Transverse colon (tissue), 4 donors: ENCODE measurements around the gene STXBP5. TPM values are rescaled to one million over a fixed set of nuclear protein-coding genes. Genes with fewer than 3 reads are reported as not detected.

Experiments
- DNase-seq: peaks from one replicate; pipeline ENCODE4 v3.0.0-alpha.2; 2019
- H3K27ac ChIP-seq, 4 donors: fragments of 200-600 bp; sonication (generic); 2 replicates each; pipeline ENCODE4 v1.5.1; 2016 to 2018; ENCODE audit warnings: inconsistent platforms in 4 of 4
- H3K27me3 ChIP-seq: fragments of 200-600 bp; sonication (generic); 2 replicates; pipeline ENCODE4 v1.5.1; 2017; ENCODE audit warnings: inconsistent platforms
- H3K36me3 ChIP-seq, 4 donors: fragments of 200-600 bp; sonication (generic); 2 replicates each; pipeline ENCODE4 v1.5.1; 2017 to 2019; ENCODE audit warnings: inconsistent platforms in 4 of 4
- H3K4me1 ChIP-seq, 4 donors: fragments of 200-600 bp; sonication (generic); 2 replicates each; pipeline ENCODE4 v1.5.1; 2017 to 2020; ENCODE audit warnings: inconsistent platforms in 4 of 4
- H3K4me3 ChIP-seq, 4 donors: fragments of 200-600 bp; sonication (generic); 1 replicate in 1 of 4; 2 replicates in 3 of 4; pipeline versions ENCODE4 v1.5.1 to v1.6.1; 2017 to 2019; ENCODE audit warnings: inconsistent platforms in 4 of 4
- H3K9me3 ChIP-seq, 2 donors: fragments of 200-600 bp; sonication (generic); 2 replicates each; pipeline ENCODE4 v1.5.1; 2017 to 2019; ENCODE audit warnings: inconsistent platforms in 2 of 2
- EP300 ChIP-seq: sonication (generic); formaldehyde crosslinking; IDR thresholded peaks from one replicate; pipeline ENCODE4 v1.6.1; 2017; ENCODE audit warnings: antibody characterized with exemption, low read depth
- POLR2A ChIP-seq: fragments of 450-650 bp; IDR thresholded peaks from one replicate; pipeline ENCODE4 v1.6.1; 2016; ENCODE audit warnings: antibody characterized with exemption, mild to moderate bottlenecking, moderate library complexity
- POLR2AphosphoS5 ChIP-seq, 3 donors: sonication (generic); formaldehyde crosslinking; IDR thresholded peaks; one replicate each; pipeline ENCODE4 v1.6.1; 2016; ENCODE audit warnings: antibody characterized with exemption in 3 of 3
- WGBS, 2 donors: methylation state at CpG; one replicate each; pipeline ENCODE4 v1.1.5; 2018; ENCODE audit warnings: low coverage in 1 of 2; 5-methylcytosine and 5-hydroxymethylcytosine counted together
- in situ Hi-C, 4 donors: fragments of 200-750 bp; cut with MboI; loops; one replicate each; pipeline versions ENCODE4 v1.15.0 to v1.15.1; 2017; ENCODE audit warnings: low sequenced_read_pairs in 3 of 4, low pct_ligation_motif_present in 1 of 4, low pct_unique_long_range_greater_than_20kb in 1 of 4
- intact Hi-C: fragments of 100-400 bp; cut with DNase I; formaldehyde crosslinking; loops from one replicate; pipeline ENCODE4 v1.15.1; 2023; ENCODE audit warnings: low total_unique reads
- total RNA-seq, 4 donors: library from RNA; depleted of rRNA; stranded (reverse); fragments of >200 nt; gene quantifications; one replicate each; pipeline ENCODE4 v1.1.0, GENCODE V29; 2016
- TF ChIP-seq, protein P1 (sequence below), 5 experiments: fragments of 200-600 bp in 3 of 5; fragments of 450-650 bp in 2 of 5; sonication (generic) in 3 of 5; IDR thresholded peaks; 1 replicate in 2 of 5; 2 replicates in 3 of 5; pipeline ENCODE4 v1.5.1; 2016 to 2017; ENCODE audit warnings: antibody characterized with exemption in 5 of 5, inconsistent platforms in 3 of 5, mild to moderate bottlenecking in 2 of 5, moderate library complexity in 1 of 5

STXBP5 gene
- total RNA-seq, 4 donors from 2014 or later, result 58.7 to 99.5 (median 85.0) TPM

DNA sequence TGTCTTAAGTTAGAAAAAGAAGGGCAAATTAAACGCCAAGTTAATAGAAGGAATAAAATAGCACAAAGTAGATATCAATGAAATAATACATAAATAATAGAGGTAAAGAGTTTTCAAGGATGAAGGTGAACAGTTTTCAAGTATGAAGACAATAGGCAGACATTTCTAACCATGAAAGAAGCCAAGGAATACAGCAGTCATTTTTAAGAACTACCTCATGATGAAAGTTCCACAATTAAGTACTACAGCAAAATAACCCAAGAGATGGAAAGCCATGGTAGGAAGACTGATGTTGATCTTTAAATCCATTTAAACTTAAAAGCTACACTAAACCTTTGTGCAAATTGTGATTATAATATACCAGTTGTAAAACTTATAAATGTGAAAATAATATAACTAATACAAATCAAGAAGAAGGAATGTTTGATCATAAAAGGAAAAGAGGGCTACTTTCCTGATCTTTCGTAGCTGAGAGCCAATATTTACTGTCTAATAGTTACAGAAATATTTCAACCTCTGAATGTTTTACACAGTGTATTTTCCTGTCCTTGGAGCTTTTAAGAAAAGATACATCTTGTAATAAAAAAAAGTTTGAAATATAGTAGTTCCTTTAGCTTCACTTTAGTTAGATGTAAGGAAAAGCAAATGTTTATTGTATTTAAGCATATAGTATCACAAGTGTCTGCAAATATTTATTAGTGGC lies 143.1 kb downstream of the STXBP5 start:
- Histone ChIP-seq H3K4me3 (no peak overlapping the region), H3K36me3 (peaks cover 0 to 20% (median 2%) of the 10 kb centered on the region in 4 donors), H3K9me3 (no peaks in the 10 kb centered on the region), H3K27me3 (no peaks in the 10 kb centered on the region), H3K27ac (no peak overlapping the region), H3K4me1 (peaks cover 0 to under 1% (median 0%) of the 10 kb centered on the region in 4 donors)
- intact Hi-C loops, result no loop called here
- in situ Hi-C loops, result no loop called here
- WGBS, 2 donors, result 94 to 95% methylated on average over 2 of the region's 2 CpGs
- TF ChIP-seq POLR2A, result no peak
- TF ChIP-seq, protein P1, sequence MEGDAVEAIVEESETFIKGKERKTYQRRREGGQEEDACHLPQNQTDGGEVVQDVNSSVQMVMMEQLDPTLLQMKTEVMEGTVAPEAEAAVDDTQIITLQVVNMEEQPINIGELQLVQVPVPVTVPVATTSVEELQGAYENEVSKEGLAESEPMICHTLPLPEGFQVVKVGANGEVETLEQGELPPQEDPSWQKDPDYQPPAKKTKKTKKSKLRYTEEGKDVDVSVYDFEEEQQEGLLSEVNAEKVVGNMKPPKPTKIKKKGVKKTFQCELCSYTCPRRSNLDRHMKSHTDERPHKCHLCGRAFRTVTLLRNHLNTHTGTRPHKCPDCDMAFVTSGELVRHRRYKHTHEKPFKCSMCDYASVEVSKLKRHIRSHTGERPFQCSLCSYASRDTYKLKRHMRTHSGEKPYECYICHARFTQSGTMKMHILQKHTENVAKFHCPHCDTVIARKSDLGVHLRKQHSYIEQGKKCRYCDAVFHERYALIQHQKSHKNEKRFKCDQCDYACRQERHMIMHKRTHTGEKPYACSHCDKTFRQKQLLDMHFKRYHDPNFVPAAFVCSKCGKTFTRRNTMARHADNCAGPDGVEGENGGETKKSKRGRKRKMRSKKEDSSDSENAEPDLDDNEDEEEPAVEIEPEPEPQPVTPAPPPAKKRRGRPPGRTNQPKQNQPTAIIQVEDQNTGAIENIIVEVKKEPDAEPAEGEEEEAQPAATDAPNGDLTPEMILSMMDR (IDR thresholded peaks at IDR 0.05), result no peak
- TF ChIP-seq EP300, result no peak
- no peak for TF ChIP-seq POLR2AphosphoS5 (IDR thresholded peaks at IDR 0.05)
- no peak for DNase-seq

DNA sequence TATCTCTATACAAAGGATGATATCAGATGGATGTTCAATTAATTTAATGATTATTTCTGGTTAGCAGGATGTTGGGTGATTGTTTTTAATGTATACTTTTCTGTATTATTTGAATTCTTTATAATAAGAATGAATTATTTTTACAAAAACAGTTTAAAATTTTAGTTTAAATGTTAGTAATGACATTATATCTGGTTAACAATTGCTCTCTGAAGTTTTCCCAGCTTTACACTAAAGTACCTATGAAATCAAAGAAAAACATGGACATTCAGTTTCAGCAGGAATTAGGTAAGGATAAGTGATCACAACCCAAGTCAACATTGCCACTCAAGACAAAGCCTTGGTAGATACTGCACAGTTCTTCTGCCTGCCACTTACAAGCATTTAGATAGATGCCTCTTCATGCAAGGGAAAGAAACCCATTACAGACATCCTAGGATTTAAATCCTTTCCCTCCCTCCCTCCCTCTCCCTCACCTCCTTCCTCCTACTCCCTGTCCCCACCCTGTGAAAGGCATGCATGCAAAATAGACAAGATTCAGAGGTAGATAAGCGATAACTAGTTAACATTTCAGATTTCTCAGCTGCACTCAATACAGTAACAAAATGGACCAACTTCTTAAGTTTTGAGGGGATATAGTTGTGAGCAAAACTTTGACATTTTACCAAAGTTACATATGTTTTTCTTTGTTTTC lies 143.8 kb downstream of the STXBP5 start:
- intact Hi-C loops, result no loop called here
- H3K36me3 ChIP-seq, result peaks cover 0 to 20% (median 2%) of the 10 kb centered on the region in 4 donors
- in situ Hi-C loops, result no loop called here
- H3K4me1 ChIP-seq, result no peaks in the 10 kb centered on the region
- H3K9me3 ChIP-seq, result no peaks in the 10 kb centered on the region
- no peak for TF ChIP-seq POLR2AphosphoS5 (IDR thresholded peaks at IDR 0.05)
- DNase-seq, result no peak
- no peak overlapping the region for H3K27ac ChIP-seq
- H3K4me3 ChIP-seq, result no peak overlapping the region
- H3K27me3 ChIP-seq, result no peaks in the 10 kb centered on the region
- 100% methylated on average over 1 of the region's 1 CpG for WGBS, 2 donors

DNA sequence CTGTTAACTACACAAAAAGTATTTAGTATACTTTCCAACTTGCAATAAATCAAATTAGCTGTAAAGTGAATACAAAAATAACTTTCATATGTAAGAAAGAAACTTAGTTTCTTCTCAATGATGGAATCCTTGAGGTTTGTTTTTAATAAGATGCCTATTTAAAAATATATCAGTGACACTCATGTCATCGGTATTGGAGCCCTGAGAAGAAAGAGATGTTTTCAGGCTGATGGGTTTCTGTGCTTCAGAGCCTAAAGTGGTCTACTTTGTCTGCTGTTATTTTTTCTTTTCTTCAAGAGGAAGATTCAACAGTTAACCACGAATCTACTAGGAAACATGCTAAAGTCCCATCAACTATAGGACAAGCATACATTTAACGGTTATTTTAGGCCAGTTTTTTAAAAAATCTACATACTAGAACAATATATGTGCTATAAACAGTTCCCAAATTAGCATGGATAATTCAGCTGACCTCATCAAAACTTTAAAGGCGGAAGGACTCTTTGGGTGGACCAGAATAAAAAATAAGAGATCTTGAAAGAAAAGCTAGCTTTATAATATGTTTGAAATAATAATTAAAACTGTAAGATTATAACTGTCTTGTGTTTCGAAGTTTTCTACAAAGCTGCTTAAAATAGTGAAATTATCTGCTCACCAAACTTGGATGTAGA lies 157.2 kb downstream of the STXBP5 start:
- Histone ChIP-seq H3K36me3 (peaks cover 0 to 52% (median 23%) of the 10 kb centered on the region in 4 donors), H3K9me3 (no peaks in the 10 kb centered on the region), H3K27ac (no peak overlapping the region), H3K4me1 (no peaks in the 10 kb centered on the region), H3K4me3 (no peak overlapping the region), H3K27me3 (no peaks in the 10 kb centered on the region)
- WGBS, 2 donors, result 89 to 98% methylated on average over 5 of the region's 5 CpGs
- DNase-seq, result no peak
- intact Hi-C loops, result no loop called here
- in situ Hi-C loops, result no loop called here
- TF ChIP-seq POLR2A (no peak), POLR2AphosphoS5 (IDR thresholded peaks at IDR 0.05) (no peak), EP300 (no peak)
- TF ChIP-seq, protein P1 (IDR thresholded peaks at IDR 0.05), result no peak

DNA sequence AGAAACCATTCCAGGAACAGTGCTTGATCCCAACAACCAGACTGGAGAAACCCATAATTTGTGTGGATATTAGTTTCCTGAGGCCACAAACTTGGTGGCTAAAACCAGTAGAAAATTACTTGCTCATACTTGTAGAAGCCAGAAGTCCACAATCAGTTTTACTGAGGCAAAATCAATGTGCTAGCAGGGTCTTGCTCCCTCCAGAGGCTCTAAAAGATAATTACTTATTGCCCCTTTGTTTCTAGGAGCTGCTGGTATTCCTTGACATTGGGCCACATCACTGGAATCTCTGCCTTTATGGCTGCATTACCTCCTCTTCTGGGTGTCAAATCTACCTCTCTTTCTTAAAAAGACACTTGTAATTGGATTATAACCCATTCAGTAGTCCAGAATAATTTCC lies 162.1 kb downstream of the STXBP5 start:
- in situ Hi-C loops (no loop called here), intact Hi-C loops (no loop called here)
- H3K27ac ChIP-seq, result no peak overlapping the region
- no peaks in the 10 kb centered on the region for H3K27me3 ChIP-seq
- no peak overlapping the region for H3K4me3 ChIP-seq
- H3K4me1 ChIP-seq, result no peaks in the 10 kb centered on the region
- H3K36me3 ChIP-seq, result peaks cover 0 to 31% (median 14%) of the 10 kb centered on the region in 4 donors
- TF ChIP-seq POLR2A (no peak), EP300 (no peak), POLR2AphosphoS5 (IDR thresholded peaks at IDR 0.05) (no peak)
- TF ChIP-seq, protein P1 (IDR thresholded peaks at IDR 0.05), result no peak
- no peak for DNase-seq
- no peaks in the 10 kb centered on the region for H3K9me3 ChIP-seq
